ENCODE results near the gene RPS6KA2.

The RPS6KA2 gene
- long read RNA-seq, donor 1, full-length matches to known transcripts: 3 of 3 reads
- long read RNA-seq, donor 1, partial matches to known transcripts: 0 of 3 reads
- long read RNA-seq, donor 1, other reads (novel, unspliced or antisense): 0 of 3 reads
- long read RNA-seq, donor 2, full-length matches to known transcripts: 2 of 2 reads
- long read RNA-seq, donor 2, partial matches to known transcripts: 0 of 2 reads
- long read RNA-seq, donor 2, other reads (novel, unspliced or antisense): 0 of 2 reads
- long read RNA-seq, donor 3, full-length matches to known transcripts: 2 of 2 reads
- long read RNA-seq, donor 3, partial matches to known transcripts: 0 of 2 reads
- long read RNA-seq, donor 3, other reads (novel, unspliced or antisense): 0 of 2 reads
- long read RNA-seq, donor 4, full-length matches to known transcripts: 2 of 2 reads
- long read RNA-seq, donor 4, partial matches to known transcripts: 0 of 2 reads
- long read RNA-seq, donor 4, other reads (novel, unspliced or antisense): 0 of 2 reads
- long read RNA-seq, donor 5, full-length matches to known transcripts: 2 of 2 reads
- long read RNA-seq, donor 5, partial matches to known transcripts: 0 of 2 reads
- long read RNA-seq, donor 5, other reads (novel, unspliced or antisense): 0 of 2 reads
- long read RNA-seq, donor 6, full-length matches to known transcripts: 2 of 2 reads
- long read RNA-seq, donor 6, partial matches to known transcripts: 0 of 2 reads
- long read RNA-seq, donor 6, other reads (novel, unspliced or antisense): 0 of 2 reads
- long read RNA-seq, donor 7, full-length matches to known transcripts: 1 of 6 reads
- long read RNA-seq, donor 7, partial matches to known transcripts: 5 of 6 reads
- long read RNA-seq, donor 7, other reads (novel, unspliced or antisense): 0 of 6 reads
- long read RNA-seq, donor 8, full-length matches to known transcripts: 4 of 4 reads
- long read RNA-seq, donor 8, partial matches to known transcripts: 0 of 4 reads
- long read RNA-seq, donor 8, other reads (novel, unspliced or antisense): 0 of 4 reads

GRCh38 chr6:166627033-166627874 lies at the start of gene RPS6KA2:
RPS6KA2 (minus strand) TSS chr6:166627251; CDS start chr6:166627019, 232 bp downstream.
- DNase-seq: peak; percentile 98

- DNase-seq: no peak
Measured at GRCh38 chr6:166676270-166676860, 49.3 kb upstream of the RPS6KA2 start.

- no peak for DNase-seq
Measured at GRCh38 chr6:166675736-166676135, 48.7 kb upstream of the RPS6KA2 start.

GRCh38 chr6:166673309-166673708 lies 46.3 kb upstream of the RPS6KA2 start:
- DNase-seq: no peak

- DNase-seq: no peak
Measured at GRCh38 chr6:166672624-166673206, 45.7 kb upstream of the RPS6KA2 start.

GRCh38 chr6:166672146-166672545 lies 45.1 kb upstream of the RPS6KA2 start:
- DNase-seq: no peak

GRCh38 chr6:166671434-166672081 lies 44.5 kb upstream of the RPS6KA2 start:
- no peak for DNase-seq

- no peak for DNase-seq
Measured at GRCh38 chr6:166670894-166671293, 43.8 kb upstream of the RPS6KA2 start.

GRCh38 chr6:166670013-166670412 lies 43.0 kb upstream of the RPS6KA2 start:
- no peak for DNase-seq

- DNase-seq: no peak
Measured at GRCh38 chr6:166667796-166668610, 41.0 kb upstream of the RPS6KA2 start.

GRCh38 chr6:166664135-166664534 lies 37.1 kb upstream of the RPS6KA2 start:
- no peak for DNase-seq

GRCh38 chr6:166663568-166663967 lies 36.5 kb upstream of the RPS6KA2 start:
- DNase-seq: no peak

GRCh38 chr6:166662690-166663089 lies 35.6 kb upstream of the RPS6KA2 start:
- DNase-seq: no peak

- DNase-seq: no peak
Measured at GRCh38 chr6:166661327-166662085, 34.5 kb upstream of the RPS6KA2 start.

- DNase-seq: no peak
Measured at GRCh38 chr6:166660157-166660688, 33.2 kb upstream of the RPS6KA2 start.

GRCh38 chr6:166659581-166659980 lies 32.5 kb upstream of the RPS6KA2 start:
- no peak for DNase-seq

- DNase-seq: no peak
Measured at GRCh38 chr6:166658792-166659150, 31.7 kb upstream of the RPS6KA2 start.

- DNase-seq: no peak
Measured at GRCh38 chr6:166658115-166658791, 31.2 kb upstream of the RPS6KA2 start.
